Heart left ventricle (tissue), 13 donors: Measurements from ENCODE around the gene BAIAP2.
"Not testable (repeated sequence)": the region's sequence is repeated elsewhere in the genome, so short reads cannot be mapped to it uniquely, and the experiment has no call there.

Experiments used
- POLR2A ChIP-seq, 2 donors: fragments of 450-650 bp; IDR thresholded peaks; one replicate each; pipeline ENCODE4 v1.6.1; 2017; ENCODE audit warnings: antibody characterized with exemption in 2 of 2, mild to moderate bottlenecking in 2 of 2, moderate library complexity in 2 of 2
- TF ChIP-seq, protein P1 (sequence below), 12 donors: fragments of 200-600 bp; sonication (generic) in 4 of 12; IDR thresholded peaks; one replicate each; pipeline versions ENCODE4 v1.5.0 to v1.8.0; 2018 to 2022; ENCODE audit warnings: antibody characterized with exemption in 12 of 12, mild to moderate bottlenecking in 5 of 12
- donor health status: ischemic (EF 13 %, LVEDD 7.1; RV severe dilation, severe dysfunction).
- donor health status: DM: no; HTN: yes; CAD: no.
- donor health status: DM: no; HTN: no; CAD: no.
- donor health status: ischemic (EF 25% LVEDD 6.9; RV normal size, moderate dysfunction).
- donor health status: ischemic (EF 25% LVEDD 5.7; RV mildly dilated, moderate dysfunction).
- donor health status: ischemic (EF 35%, LVEDD 5.7; RV mildly dilated, moderate dysfunction).
- donor health status: nonischemic (EF 11% LVEDD 7.7; RV severe dilation, severe dysfunction).
- donor health status: DM: yes; HTN: yes; CAD: no.
- donor health status: PGD.
- donor health status: ischemic (EF 29% LVEDD 5.4; RV normal size, mild dysfunction).
- donor health status: nonischemic (EF 23%, LVEDD 6.1; RV moderate dilation, normal function).

DNA sequence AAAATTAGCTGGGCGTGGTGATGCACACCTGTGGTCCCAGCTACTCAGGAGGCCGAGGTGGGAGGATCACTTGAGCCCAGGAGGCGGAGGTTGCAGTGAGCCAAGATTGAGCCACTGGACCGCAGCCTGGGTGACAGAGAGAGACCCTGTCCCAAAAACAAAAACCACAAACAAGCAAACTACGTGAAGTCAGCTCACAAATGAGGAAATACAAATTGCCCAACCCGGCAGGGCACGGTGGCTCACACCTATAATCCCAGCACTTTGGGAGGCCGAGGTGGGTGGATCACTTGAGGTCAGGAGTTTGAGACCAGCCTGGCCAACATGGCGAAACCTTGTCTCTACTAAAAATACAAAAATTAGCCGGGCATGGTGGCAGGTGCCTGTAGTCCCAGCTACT is 111.3 kb downstream of the BAIAP2 start:
- TF ChIP-seq, protein P1, sequence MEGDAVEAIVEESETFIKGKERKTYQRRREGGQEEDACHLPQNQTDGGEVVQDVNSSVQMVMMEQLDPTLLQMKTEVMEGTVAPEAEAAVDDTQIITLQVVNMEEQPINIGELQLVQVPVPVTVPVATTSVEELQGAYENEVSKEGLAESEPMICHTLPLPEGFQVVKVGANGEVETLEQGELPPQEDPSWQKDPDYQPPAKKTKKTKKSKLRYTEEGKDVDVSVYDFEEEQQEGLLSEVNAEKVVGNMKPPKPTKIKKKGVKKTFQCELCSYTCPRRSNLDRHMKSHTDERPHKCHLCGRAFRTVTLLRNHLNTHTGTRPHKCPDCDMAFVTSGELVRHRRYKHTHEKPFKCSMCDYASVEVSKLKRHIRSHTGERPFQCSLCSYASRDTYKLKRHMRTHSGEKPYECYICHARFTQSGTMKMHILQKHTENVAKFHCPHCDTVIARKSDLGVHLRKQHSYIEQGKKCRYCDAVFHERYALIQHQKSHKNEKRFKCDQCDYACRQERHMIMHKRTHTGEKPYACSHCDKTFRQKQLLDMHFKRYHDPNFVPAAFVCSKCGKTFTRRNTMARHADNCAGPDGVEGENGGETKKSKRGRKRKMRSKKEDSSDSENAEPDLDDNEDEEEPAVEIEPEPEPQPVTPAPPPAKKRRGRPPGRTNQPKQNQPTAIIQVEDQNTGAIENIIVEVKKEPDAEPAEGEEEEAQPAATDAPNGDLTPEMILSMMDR (IDR thresholded peaks at IDR 0.05): not testable (repeated sequence)
- not testable (repeated sequence) for TF ChIP-seq POLR2A (IDR thresholded peaks at IDR 0.05)
